ENCODE measurements around the gene ARSK.

The ARSK gene

GRCh38 chr5:95563367-95563766 is 8.5 kb downstream of the ARSK start:
- no peak for FAIRE-seq
- DNase-seq (ENCODE audit: low spot score), result no peak

- FAIRE-seq, result no peak
- no peak for DNase-seq (ENCODE audit: low spot score)
Measured at GRCh38 chr5:95564450-95564849, 9.5 kb downstream of the ARSK start.

GRCh38 chr5:95565280-95565920 is 10.5 kb downstream of the ARSK start:
- FAIRE-seq (no peak), DNase-seq (ENCODE audit: low spot score) (no peak)

GRCh38 chr5:95572016-95572415 is 17.1 kb downstream of the ARSK start:
- FAIRE-seq, result no peak

GRCh38 chr5:95581576-95581975 is 26.7 kb downstream of the ARSK start:
- DNase-seq (ENCODE audit: low spot score), result no peak
- no peak for FAIRE-seq

More at GRCh38 chr5:95572016-95572415, 17.1 kb downstream of the ARSK start:
- DNase-seq (ENCODE audit: low spot score), result no peak

GRCh38 chr5:95583992-95584391 is 29.1 kb downstream of the ARSK start:
- no peak for FAIRE-seq

GRCh38 chr5:95590880-95591279 is 36.0 kb downstream of the ARSK start:
- no peak for FAIRE-seq

More at GRCh38 chr5:95583992-95584391, 29.1 kb downstream of the ARSK start:
- no peak for DNase-seq (ENCODE audit: low spot score)

GRCh38 chr5:95591490-95591901 is 36.6 kb downstream of the ARSK start:
- FAIRE-seq, result no peak
- no peak for DNase-seq (ENCODE audit: low spot score)

More at GRCh38 chr5:95590880-95591279, 36.0 kb downstream of the ARSK start:
- no peak for DNase-seq (ENCODE audit: low spot score)

- DNase-seq (ENCODE audit: low spot score) (no peak), FAIRE-seq (no peak)
Measured at GRCh38 chr5:95595289-95595931, 40.5 kb downstream of the ARSK start.

GRCh38 chr5:95599252-95599651 is 44.4 kb downstream of the ARSK start:
- no peak for FAIRE-seq
- DNase-seq (ENCODE audit: low spot score), result no peak

- DNase-seq (ENCODE audit: low spot score) (no peak), FAIRE-seq (no peak)
Measured at GRCh38 chr5:95600557-95600956, 45.7 kb downstream of the ARSK start.

- DNase-seq (ENCODE audit: low spot score) (no peak), FAIRE-seq (no peak)
Measured at GRCh38 chr5:95605786-95606185, 50.9 kb downstream of the ARSK start.

- FAIRE-seq, result no peak
Measured at GRCh38 chr5:95606419-95606818, 51.5 kb downstream of the ARSK start.

GRCh38 chr5:95609711-95610110 is 54.8 kb downstream of the ARSK start:
- FAIRE-seq, result no peak
- no peak for DNase-seq (ENCODE audit: low spot score)

More at GRCh38 chr5:95606419-95606818, 51.5 kb downstream of the ARSK start:
- DNase-seq (ENCODE audit: low spot score), result no peak

GRCh38 chr5:95610546-95610945 is 55.6 kb downstream of the ARSK start:
- FAIRE-seq (no peak), DNase-seq (ENCODE audit: low spot score) (no peak)

- DNase-seq (ENCODE audit: low spot score) (no peak), FAIRE-seq (no peak)
Measured at GRCh38 chr5:95611396-95611795, 56.5 kb downstream of the ARSK start.

- FAIRE-seq, result no peak
Measured at GRCh38 chr5:95613514-95613913, 58.6 kb downstream of the ARSK start.

GRCh38 chr5:95615164-95615467 is 60.2 kb downstream of the ARSK start:
- FAIRE-seq, result no peak
- DNase-seq (ENCODE audit: low spot score), result no peak

More at GRCh38 chr5:95613514-95613913, 58.6 kb downstream of the ARSK start:
- no peak for DNase-seq (ENCODE audit: low spot score)

GRCh38 chr5:95617057-95617456 is 62.2 kb downstream of the ARSK start:
- no peak for FAIRE-seq

GRCh38 chr5:95619096-95619495 is 64.2 kb downstream of the ARSK start:
- no peak for FAIRE-seq
- no peak for DNase-seq (ENCODE audit: low spot score)

More at GRCh38 chr5:95617057-95617456, 62.2 kb downstream of the ARSK start:
- DNase-seq (ENCODE audit: low spot score), result no peak

GRCh38 chr5:95619514-95620029 is 64.7 kb downstream of the ARSK start:
- DNase-seq (ENCODE audit: low spot score), result no peak
- FAIRE-seq, result no peak

GRCh38 chr5:95620030-95620869 is 65.3 kb downstream of the ARSK start, which contains the start of gene GPR150:
TSS of gene GPR150 (plus strand) at chr5:95620087. CDS start at chr5:95620276, 189 bp downstream.
- FAIRE-seq (no peak), DNase-seq (ENCODE audit: low spot score) (no peak)
